Smooth muscle cell of the brain vasculature (primary cell): Measurements from ENCODE around the gene CSMD2.

ENCODE experiments used
- DNase-seq: peaks from one replicate; pipeline ENCODE4 v3.0.0-alpha.2; 2012; ENCODE audit warnings: low read depth, low spot score

CSMD2 gene

GRCh38 chr1:33965086-33965485, 199.9 kb downstream of the CSMD2 start:
- DNase-seq, result no peak

GRCh38 chr1:33962061-33962460, 203.0 kb downstream of the CSMD2 start:
- DNase-seq, result no peak

GRCh38 chr1:33960188-33960895, 204.7 kb downstream of the CSMD2 start:
- DNase-seq, result no peak

- DNase-seq, result no peak
Observed at GRCh38 chr1:33957854-33958253, 207.2 kb downstream of the CSMD2 start.

GRCh38 chr1:33955096-33955495, 209.9 kb downstream of the CSMD2 start:
- DNase-seq, result no peak

- DNase-seq, result no peak
Observed at GRCh38 chr1:33949570-33949969, 215.5 kb downstream of the CSMD2 start.

GRCh38 chr1:33948291-33948690, 216.7 kb downstream of the CSMD2 start:
- DNase-seq, result no peak

- DNase-seq, result no peak
Observed at GRCh38 chr1:33946836-33947235, 218.2 kb downstream of the CSMD2 start.

- no peak for DNase-seq
Observed at GRCh38 chr1:33944846-33945245, 220.2 kb downstream of the CSMD2 start.

GRCh38 chr1:33943978-33944377, 221.1 kb downstream of the CSMD2 start:
- DNase-seq, result peak; percentile 68

GRCh38 chr1:33932871-33933270, 232.2 kb downstream of the CSMD2 start:
- DNase-seq, result no peak

GRCh38 chr1:33931111-33931475, 233.9 kb downstream of the CSMD2 start:
- DNase-seq, result no peak

GRCh38 chr1:33930346-33931110, 234.5 kb downstream of the CSMD2 start:
- no peak for DNase-seq

- no peak for DNase-seq
Observed at GRCh38 chr1:33928251-33928650, 236.8 kb downstream of the CSMD2 start.

- DNase-seq, result no peak
Observed at GRCh38 chr1:33927721-33928120, 237.3 kb downstream of the CSMD2 start.

GRCh38 chr1:33925586-33925985, 239.4 kb downstream of the CSMD2 start:
- DNase-seq, result no peak

GRCh38 chr1:33921281-33921680, 243.7 kb downstream of the CSMD2 start:
- no peak for DNase-seq

- no peak for DNase-seq
Observed at GRCh38 chr1:33918368-33918767, 246.7 kb downstream of the CSMD2 start.

- DNase-seq, result no peak
Observed at GRCh38 chr1:33916786-33917185, 248.2 kb downstream of the CSMD2 start.

- no peak for DNase-seq
Observed at GRCh38 chr1:33914531-33914930, 250.5 kb downstream of the CSMD2 start.

- DNase-seq, result no peak
Observed at GRCh38 chr1:33908324-33908956, 256.6 kb downstream of the CSMD2 start.

- DNase-seq, result no peak
Observed at GRCh38 chr1:33906156-33906555, 258.9 kb downstream of the CSMD2 start.

GRCh38 chr1:33905241-33905640, 259.8 kb downstream of the CSMD2 start:
- no peak for DNase-seq
